GM12865 (cell line): ENCODE measurements around the gene NFATC4.

ENCODE experiments used
- DNase-seq: peaks from one replicate; pipeline ENCODE4 v3.0.0; 2010; ENCODE audit warnings: low read depth
- H3K4me3 ChIP-seq: 2 replicates; pipeline ENCODE4 v1.5.1; 2011; ENCODE audit warnings: mild to moderate bottlenecking, low read depth, low read length, control low read depth
- CTCF ChIP-seq: IDR thresholded peaks from 2 replicates; pipeline ENCODE4 v1.5.1; 2011; ENCODE audit warnings: low read length, control low read depth, low read depth, inconsistent platforms; ENCODE audit not compliant: insufficient read depth; ENCODE audit errors: missing control alignments

NFATC4 gene

DNA sequence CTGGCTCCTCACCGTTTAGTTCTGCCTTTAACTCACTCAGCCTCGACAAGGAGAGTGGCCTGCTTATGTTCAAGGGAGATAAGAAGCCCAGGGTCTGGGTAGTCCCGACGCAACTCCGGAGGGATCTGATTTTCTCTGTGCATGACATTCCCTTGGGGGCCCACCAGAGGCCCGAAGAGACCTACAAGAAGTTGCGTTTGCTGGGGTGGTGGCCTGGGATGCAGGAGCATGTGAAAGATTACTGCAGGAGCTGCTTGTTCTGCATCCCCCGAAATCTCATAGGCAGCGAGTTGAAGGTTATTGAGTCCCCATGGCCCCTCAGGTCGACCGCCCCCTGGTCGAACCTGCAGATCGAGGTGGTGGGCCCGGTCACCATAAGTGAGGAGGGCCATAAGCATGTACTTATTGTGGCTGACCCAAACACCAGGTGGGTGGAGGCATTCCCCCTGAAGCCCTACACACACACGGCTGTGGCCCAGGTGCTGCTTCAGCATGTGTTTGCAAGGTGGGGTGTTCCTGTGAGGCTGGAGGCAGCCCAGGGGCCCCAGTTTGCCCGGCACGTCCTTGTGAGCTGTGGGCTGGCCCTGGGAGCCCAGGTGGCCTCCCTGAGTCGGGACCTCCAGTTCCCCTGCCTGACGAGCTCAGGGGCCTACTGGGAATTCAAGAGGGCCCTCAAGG, 48.4 kb downstream of the NFATC4 start:
- H3K4me3 ChIP-seq = no peak overlapping the region
- no peak for DNase-seq
- TF ChIP-seq CTCF = no peak

DNA sequence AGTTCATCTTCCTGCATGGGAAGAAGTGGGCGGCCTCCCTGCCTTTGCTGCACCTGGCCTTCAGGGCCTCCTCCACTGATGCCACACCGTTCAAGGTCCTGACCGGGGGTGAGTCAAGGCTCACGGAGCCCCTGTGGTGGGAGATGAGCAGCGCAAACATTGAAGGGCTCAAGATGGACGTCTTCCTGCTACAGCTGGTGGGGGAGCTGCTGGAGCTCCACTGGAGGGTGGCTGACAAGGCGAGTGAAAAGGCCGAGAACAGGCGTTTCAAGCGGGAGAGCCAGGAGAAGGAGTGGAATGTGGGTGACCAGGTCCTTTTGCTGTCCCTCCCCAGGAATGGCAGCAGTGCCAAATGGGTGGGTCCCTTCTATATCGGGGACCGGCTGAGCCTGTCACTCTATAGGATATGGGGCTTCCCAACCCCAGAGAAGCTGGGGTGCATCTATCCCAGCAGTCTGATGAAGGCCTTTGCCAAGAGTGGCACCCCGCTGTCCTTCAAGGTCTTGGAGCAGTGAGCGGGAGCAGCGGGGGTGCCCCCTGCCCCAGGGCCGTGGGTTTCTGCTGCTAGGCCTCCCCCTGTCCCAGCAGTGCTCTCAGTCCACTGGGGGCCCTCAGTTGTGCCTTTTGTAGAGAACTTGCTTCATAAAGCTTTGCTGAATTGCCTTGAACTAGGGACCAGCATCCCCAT, 49.1 kb downstream of the NFATC4 start:
- H3K4me3 ChIP-seq = no peak overlapping the region
- no peak for TF ChIP-seq CTCF
- no peak for DNase-seq

GRCh38 chr14:24417832-24418491, 50.0 kb downstream of the NFATC4 start:
- no peak for DNase-seq
- H3K4me3 ChIP-seq = no peak overlapping the region
- TF ChIP-seq CTCF = no peak

- no peak overlapping the region for H3K4me3 ChIP-seq
- TF ChIP-seq CTCF = no peak
- DNase-seq = no peak
These were observed 50.5 kb downstream of the NFATC4 start for GRCh38 chr14:24418492-24418873.

- no peak for TF ChIP-seq CTCF
- no peak for DNase-seq
- H3K4me3 ChIP-seq = no peak overlapping the region
These were observed 54.3 kb downstream of the NFATC4 start for GRCh38 chr14:24422261-24422660.

DNA sequence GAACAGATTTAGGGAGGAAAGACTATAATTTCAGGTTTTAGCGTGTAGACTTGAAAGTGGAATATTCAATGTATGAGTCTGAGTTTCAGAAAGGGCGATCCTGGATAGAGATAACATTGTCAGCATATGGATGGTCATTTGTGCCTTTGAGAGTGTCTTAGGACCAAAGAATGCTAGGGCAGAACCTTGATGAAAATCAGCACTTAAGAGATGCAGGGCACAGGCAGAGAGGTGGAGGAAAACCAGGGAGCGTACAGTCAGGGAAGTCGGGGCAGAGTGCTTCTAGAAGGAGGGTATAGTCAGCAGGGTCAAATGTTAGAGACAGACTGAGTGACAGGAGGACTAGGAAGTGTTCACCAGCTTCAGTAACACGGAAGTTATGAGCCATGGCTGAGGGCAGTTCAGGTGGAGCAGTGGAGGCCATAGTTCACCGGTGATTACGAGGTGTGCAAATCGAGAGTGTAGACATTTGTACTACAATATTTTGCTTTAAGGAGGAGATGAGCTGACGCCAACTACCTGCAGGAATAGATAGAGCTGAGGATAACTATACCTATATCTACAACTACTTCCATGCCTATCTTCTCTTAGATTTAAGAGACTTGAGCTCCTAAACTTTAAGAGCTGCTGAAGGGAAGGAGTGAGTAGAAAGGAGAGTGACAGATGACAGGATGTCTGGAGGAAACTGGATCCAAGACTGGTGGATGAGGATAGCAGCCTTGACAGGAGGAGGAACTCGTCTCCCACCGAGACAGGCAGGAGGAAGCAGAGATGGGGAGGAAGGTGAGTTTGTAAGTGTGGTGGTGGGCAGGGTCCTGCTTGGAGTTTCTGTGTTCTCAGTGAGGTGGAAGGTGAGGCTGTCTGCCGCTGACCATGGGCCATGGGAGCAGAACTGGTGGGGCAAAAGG, 55.0 kb downstream of the NFATC4 start:
- DNase-seq = no peak
- no peak for TF ChIP-seq CTCF
- H3K4me3 ChIP-seq = no peak overlapping the region
